GM12873 (cell line): ENCODE results near the gene KRTAP16-1.

Experiments used
- CTCF ChIP-seq: IDR thresholded peaks from 2 replicates; pipeline ENCODE4 v1.5.1; 2012; ENCODE audit warnings: low read depth, mild to moderate bottlenecking, moderate library complexity, low read length, control low read depth; ENCODE audit not compliant: insufficient read depth; ENCODE audit errors: missing control alignments

KRTAP16-1 gene

GRCh38 chr17:41307647-41308046 is 1.5 kb downstream of the KRTAP16-1 start:
- no peak for TF ChIP-seq CTCF

GRCh38 chr17:41304091-41304490 is 5.0 kb downstream of the KRTAP16-1 start:
- no peak for TF ChIP-seq CTCF

- no peak for TF ChIP-seq CTCF
Measured at GRCh38 chr17:41302981-41303380, 6.1 kb downstream of the KRTAP16-1 start.

- TF ChIP-seq CTCF, result no peak
Measured at GRCh38 chr17:41301916-41302901, 6.9 kb downstream of the KRTAP16-1 start, which contains the start of gene KRTAP29-1. Gene KRTAP29-1 (minus strand): TSS chr17:41302851. CDS start chr17:41302851, 0 bp downstream.

- TF ChIP-seq CTCF, result no peak
Measured at GRCh38 chr17:41301204-41301790, 7.8 kb downstream of the KRTAP16-1 start.

GRCh38 chr17:41298458-41299135 is 10.5 kb downstream of the KRTAP16-1 start:
- TF ChIP-seq CTCF, result no peak

GRCh38 chr17:41296846-41297245 is 12.3 kb downstream of the KRTAP16-1 start:
- no peak for TF ChIP-seq CTCF
